ENCODE results near the gene TMEM14C. TPM values are rescaled to one million over a fixed set of nuclear protein-coding genes. Genes with fewer than 3 reads are reported as not detected.
A peak's percentile ranks its signal among the peaks of the same experiment; 100 is the strongest.

Gene TMEM14C
- 85.0 TPM for total RNA-seq (ENCODE audit: unreplicated experiment)
- long read RNA-seq, transcript TMEM14C-201 (6 exons, 1,113 nt): major isoform, 72 of 76 reads
- long read RNA-seq, partial matches to known transcripts: 0 of 76 reads
- long read RNA-seq, other reads (novel, unspliced or antisense): 3 of 76 reads

DNA sequence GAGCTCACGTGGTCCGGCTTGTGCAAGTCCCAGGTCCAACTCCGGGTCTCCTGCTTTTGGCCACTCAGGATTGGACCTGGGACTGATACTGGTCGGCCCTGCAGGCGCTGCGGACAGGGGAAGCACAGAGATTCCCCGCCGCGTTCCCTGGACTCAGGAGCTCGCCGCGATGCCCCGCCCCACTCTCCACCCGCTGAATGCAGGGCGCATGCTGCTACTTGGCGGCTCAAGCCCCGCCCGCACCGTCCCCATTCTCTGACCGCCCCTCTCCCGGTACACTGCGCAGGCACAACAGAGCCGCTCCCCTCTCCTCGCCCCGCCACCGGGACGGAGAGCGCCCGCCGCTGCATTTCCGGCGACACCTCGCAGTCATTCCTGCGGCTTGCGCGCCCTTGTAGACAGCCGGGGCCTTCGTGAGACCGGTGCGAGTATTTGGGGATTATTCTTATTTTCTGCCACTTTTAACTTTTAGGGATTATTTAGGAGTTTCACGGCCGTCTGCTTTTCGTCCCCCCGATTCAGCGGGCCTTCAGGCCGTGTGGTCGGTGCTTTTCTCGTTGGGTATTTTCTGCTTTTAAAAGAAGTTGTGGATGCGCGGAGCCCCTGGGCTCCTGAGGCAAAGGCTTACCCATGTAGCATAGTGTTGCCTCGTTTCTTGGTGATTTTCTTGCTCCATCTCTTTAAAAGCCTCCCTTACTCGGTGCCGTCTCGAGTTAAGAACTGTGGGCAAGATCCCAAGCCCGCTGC lies at the start of gene TMEM14C:
TSS of gene TMEM14C (plus strand) at position 251 of the 747 bp plus-strand sequence. CDS start 1,544 bp downstream, outside the sequence.
- H3K4me1 Mint-ChIP-seq (ENCODE audit: low read depth, unreplicated experiment): peaks cover 12% of the 10 kb centered on the region
- peaks cover 8% of the 10 kb centered on the region for H3K9me3 Mint-ChIP-seq (ENCODE audit: unreplicated experiment)
- H3K27ac Mint-ChIP-seq (ENCODE audit: unreplicated experiment): peak within 1 kb of the TSS; percentile 95
- H3K4me3 Mint-ChIP-seq (ENCODE audit: unreplicated experiment): peak within 1 kb of the TSS; percentile 97
- TF ChIP-seq, protein P1, sequence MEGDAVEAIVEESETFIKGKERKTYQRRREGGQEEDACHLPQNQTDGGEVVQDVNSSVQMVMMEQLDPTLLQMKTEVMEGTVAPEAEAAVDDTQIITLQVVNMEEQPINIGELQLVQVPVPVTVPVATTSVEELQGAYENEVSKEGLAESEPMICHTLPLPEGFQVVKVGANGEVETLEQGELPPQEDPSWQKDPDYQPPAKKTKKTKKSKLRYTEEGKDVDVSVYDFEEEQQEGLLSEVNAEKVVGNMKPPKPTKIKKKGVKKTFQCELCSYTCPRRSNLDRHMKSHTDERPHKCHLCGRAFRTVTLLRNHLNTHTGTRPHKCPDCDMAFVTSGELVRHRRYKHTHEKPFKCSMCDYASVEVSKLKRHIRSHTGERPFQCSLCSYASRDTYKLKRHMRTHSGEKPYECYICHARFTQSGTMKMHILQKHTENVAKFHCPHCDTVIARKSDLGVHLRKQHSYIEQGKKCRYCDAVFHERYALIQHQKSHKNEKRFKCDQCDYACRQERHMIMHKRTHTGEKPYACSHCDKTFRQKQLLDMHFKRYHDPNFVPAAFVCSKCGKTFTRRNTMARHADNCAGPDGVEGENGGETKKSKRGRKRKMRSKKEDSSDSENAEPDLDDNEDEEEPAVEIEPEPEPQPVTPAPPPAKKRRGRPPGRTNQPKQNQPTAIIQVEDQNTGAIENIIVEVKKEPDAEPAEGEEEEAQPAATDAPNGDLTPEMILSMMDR (IDR thresholded peaks at IDR 0.05; ENCODE audit: partially characterized antibody, unreplicated experiment): no peak
- peak; percentile 98 for DNase-seq
- H3K27me3 Mint-ChIP-seq (ENCODE audit: unreplicated experiment): peaks cover 6% of the 10 kb centered on the region
- peaks cover 3% of the 10 kb centered on the region for H3K36me3 Mint-ChIP-seq (ENCODE audit: unreplicated experiment)

DNA sequence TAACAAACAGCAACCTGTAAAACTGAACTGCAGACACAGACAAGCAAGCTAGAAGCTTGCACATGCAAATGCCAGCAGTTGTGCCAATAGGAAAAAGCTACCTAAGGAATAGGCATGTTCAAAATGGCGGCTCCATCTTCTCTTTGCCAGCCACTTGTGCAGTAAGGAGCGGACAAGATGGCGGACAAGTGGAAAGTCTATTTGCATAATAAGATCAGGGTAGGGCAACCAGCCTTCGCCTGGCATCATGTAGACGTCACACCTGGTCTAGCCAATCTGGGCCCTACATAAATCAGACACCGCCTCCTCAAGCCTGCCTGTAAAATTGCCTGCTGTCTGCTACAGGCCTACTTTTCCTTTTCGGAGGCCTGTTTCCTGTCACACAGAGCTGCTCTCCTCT lies 46.5 kb upstream of the TMEM14C start:
- Mint-ChIP-seq H3K27ac (ENCODE audit: unreplicated experiment) (no peak overlapping the region), H3K36me3 (ENCODE audit: unreplicated experiment) (peaks cover 4% of the 10 kb centered on the region), H3K4me3 (ENCODE audit: unreplicated experiment) (no peak overlapping the region), H3K27me3 (ENCODE audit: unreplicated experiment) (no peaks in the 10 kb centered on the region), H3K9me3 (ENCODE audit: unreplicated experiment) (no peaks in the 10 kb centered on the region), H3K4me1 (ENCODE audit: low read depth, unreplicated experiment) (no peaks in the 10 kb centered on the region)
- TF ChIP-seq, protein P1 (IDR thresholded peaks at IDR 0.05; ENCODE audit: partially characterized antibody, unreplicated experiment): no peak
- no peak for DNase-seq

DNA sequence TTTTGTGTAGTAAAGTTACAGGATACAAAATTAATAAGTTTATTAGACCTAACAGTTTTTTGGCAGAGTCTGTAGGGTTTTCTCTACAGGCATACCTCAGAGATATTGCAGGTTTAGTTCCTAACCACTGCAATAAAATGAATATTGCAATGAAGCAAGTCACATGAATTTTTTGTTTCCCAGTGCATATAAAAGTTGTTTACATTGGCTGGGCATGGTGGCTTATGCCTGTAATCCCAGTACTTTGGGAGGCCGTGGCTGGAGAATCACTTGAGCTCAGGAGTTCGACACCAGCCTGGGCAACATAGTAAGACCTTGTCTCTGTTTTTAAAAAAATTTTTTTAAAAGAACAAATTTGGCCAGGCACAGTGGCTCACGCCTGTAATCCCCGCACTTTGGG lies 44.4 kb upstream of the TMEM14C start:
- H3K27ac Mint-ChIP-seq (ENCODE audit: unreplicated experiment): no peak overlapping the region
- H3K4me1 Mint-ChIP-seq (ENCODE audit: low read depth, unreplicated experiment): no peaks in the 10 kb centered on the region
- no peak overlapping the region for H3K4me3 Mint-ChIP-seq (ENCODE audit: unreplicated experiment)
- H3K36me3 Mint-ChIP-seq (ENCODE audit: unreplicated experiment): peaks cover 4% of the 10 kb centered on the region
- TF ChIP-seq, protein P1 (IDR thresholded peaks at IDR 0.05; ENCODE audit: partially characterized antibody, unreplicated experiment): no peak
- no peaks in the 10 kb centered on the region for H3K9me3 Mint-ChIP-seq (ENCODE audit: unreplicated experiment)
- no peaks in the 10 kb centered on the region for H3K27me3 Mint-ChIP-seq (ENCODE audit: unreplicated experiment)
- DNase-seq: no peak

DNA sequence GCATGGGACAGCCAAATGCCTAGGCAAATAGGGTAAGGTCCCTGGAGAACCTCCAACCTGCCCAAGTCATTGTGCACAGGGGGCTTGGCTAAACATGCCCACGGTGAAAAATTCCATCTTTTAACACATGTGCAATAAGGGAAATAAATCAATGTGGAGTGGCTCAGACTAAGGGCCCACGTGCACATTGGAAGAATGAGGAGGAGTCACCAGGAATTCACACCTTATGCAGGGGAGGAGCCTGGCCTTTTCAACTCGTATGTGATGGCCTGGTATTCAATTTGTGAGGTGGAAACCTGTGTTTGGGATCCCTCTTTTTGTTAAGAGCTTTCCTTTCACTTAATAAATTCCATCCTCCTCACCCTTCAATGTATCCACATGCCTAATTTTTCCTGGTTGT lies 41.1 kb upstream of the TMEM14C start:
- Mint-ChIP-seq H3K4me1 (ENCODE audit: low read depth, unreplicated experiment) (no peaks in the 10 kb centered on the region), H3K9me3 (ENCODE audit: unreplicated experiment) (no peaks in the 10 kb centered on the region), H3K27ac (ENCODE audit: unreplicated experiment) (no peak overlapping the region), H3K27me3 (ENCODE audit: unreplicated experiment) (peaks cover 4% of the 10 kb centered on the region), H3K36me3 (ENCODE audit: unreplicated experiment) (peaks cover 2% of the 10 kb centered on the region), H3K4me3 (ENCODE audit: unreplicated experiment) (no peak overlapping the region)
- TF ChIP-seq, protein P1 (IDR thresholded peaks at IDR 0.05; ENCODE audit: partially characterized antibody, unreplicated experiment): no peak
- DNase-seq: no peak

DNA sequence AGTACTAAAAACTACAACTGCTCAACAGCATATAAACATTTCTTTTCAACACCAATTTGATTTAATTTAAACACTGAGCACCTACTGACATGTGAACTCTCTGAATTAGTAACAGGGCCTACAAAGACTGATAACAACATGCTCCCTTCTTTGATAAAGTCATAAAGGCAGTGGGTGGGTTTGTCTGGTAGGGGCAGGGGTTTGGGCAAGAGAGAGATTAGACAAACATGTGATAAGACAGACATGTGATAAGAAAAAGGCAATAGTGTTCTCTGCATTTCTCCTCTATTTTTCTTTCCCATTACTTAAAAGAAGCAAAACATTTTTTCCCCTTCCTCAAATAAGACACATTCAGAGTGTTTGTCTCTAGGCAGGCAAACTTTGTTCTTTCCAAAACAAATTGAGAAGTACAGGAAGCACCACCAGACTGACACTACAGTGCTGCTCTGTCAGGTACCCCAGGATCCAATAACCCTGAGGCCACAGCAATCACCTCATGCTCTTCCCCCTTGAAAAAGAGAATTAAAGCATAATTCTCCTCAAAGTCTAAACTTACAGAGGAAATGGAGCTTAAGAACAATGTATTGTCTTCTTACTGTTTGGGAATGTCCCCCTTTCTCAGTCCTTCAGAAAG lies 40.4 kb upstream of the TMEM14C start:
- no peaks in the 10 kb centered on the region for H3K36me3 Mint-ChIP-seq (ENCODE audit: unreplicated experiment)
- TF ChIP-seq, protein P1 (IDR thresholded peaks at IDR 0.05; ENCODE audit: partially characterized antibody, unreplicated experiment): no peak
- H3K27me3 Mint-ChIP-seq (ENCODE audit: unreplicated experiment): peaks cover 4% of the 10 kb centered on the region
- H3K9me3 Mint-ChIP-seq (ENCODE audit: unreplicated experiment): no peaks in the 10 kb centered on the region
- H3K4me3 Mint-ChIP-seq (ENCODE audit: unreplicated experiment): no peak overlapping the region
- H3K27ac Mint-ChIP-seq (ENCODE audit: unreplicated experiment): no peak overlapping the region
- no peak for DNase-seq
- H3K4me1 Mint-ChIP-seq (ENCODE audit: low read depth, unreplicated experiment): no peaks in the 10 kb centered on the region
